ENCODE results near the gene FRA10AC1.

The FRA10AC1 gene

GRCh38 chr10:93680412-93681047, 21.9 kb downstream of the FRA10AC1 start:
- Histone ChIP-seq H3K36me3 (peaks cover 15 to 68% (median 28%) of the 10 kb centered on the region in 3 donors), H3K9me3 (no peaks in the 10 kb centered on the region), H3K27me3 (no peaks in the 10 kb centered on the region), H3K4me3 (no peak overlapping the region), H3K27ac (no peak overlapping the region), H3K4me1 (no peaks in the 10 kb centered on the region)
- no peak for DNase-seq
- intact Hi-C loops (cut with DNase I; ENCODE audit: low total_unique reads): no loop called here
- TF ChIP-seq CTCF (IDR thresholded peaks at IDR 0.05): peak; percentile 17 to 44

GRCh38 chr10:93678805-93679587, 23.4 kb downstream of the FRA10AC1 start:
- no peak for DNase-seq
- Histone ChIP-seq H3K4me3 (no peak overlapping the region), H3K27ac (no peak overlapping the region), H3K9me3 (no peaks in the 10 kb centered on the region), H3K27me3 (no peaks in the 10 kb centered on the region), H3K4me1 (no peaks in the 10 kb centered on the region), H3K36me3 (peaks cover 28 to 75% (median 35%) of the 10 kb centered on the region in 3 donors)
- intact Hi-C loops (cut with DNase I; ENCODE audit: low total_unique reads): no loop called here
- no peak for TF ChIP-seq CTCF (IDR thresholded peaks at IDR 0.05)

- Histone ChIP-seq H3K4me1 (no peaks in the 10 kb centered on the region), H3K4me3 (no peak overlapping the region), H3K27ac (no peak overlapping the region), H3K27me3 (no peaks in the 10 kb centered on the region), H3K36me3 (peaks cover 34 to 74% (median 37%) of the 10 kb centered on the region in 3 donors), H3K9me3 (no peaks in the 10 kb centered on the region)
- no peak for DNase-seq
- intact Hi-C loops (cut with DNase I; ENCODE audit: low total_unique reads): no loop called here
- no peak for TF ChIP-seq CTCF (IDR thresholded peaks at IDR 0.05)
These were observed 24.0 kb downstream of the FRA10AC1 start for GRCh38 chr10:93678386-93678785.

GRCh38 chr10:93673791-93674190, 28.6 kb downstream of the FRA10AC1 start:
- H3K36me3 ChIP-seq: peaks cover 48 to 78% (median 52%) of the 10 kb centered on the region in 3 donors
- no peak for TF ChIP-seq CTCF (IDR thresholded peaks at IDR 0.05)
- intact Hi-C loops (cut with DNase I; ENCODE audit: low total_unique reads): no loop called here

GRCh38 chr10:93672890-93673289, 29.5 kb downstream of the FRA10AC1 start:
- TF ChIP-seq CTCF (IDR thresholded peaks at IDR 0.05): no peak
- intact Hi-C loops (cut with DNase I; ENCODE audit: low total_unique reads): no loop called here
- no peaks in the 10 kb centered on the region for H3K27me3 ChIP-seq
- H3K4me1 ChIP-seq: no peaks in the 10 kb centered on the region
- H3K27ac ChIP-seq: no peak overlapping the region
- H3K9me3 ChIP-seq: no peaks in the 10 kb centered on the region
- peaks cover 43 to 76% (median 51%) of the 10 kb centered on the region in 3 donors for H3K36me3 ChIP-seq
- H3K4me3 ChIP-seq: no peak overlapping the region
- no peak for DNase-seq

More at GRCh38 chr10:93673791-93674190, 28.6 kb downstream of the FRA10AC1 start:
- Histone ChIP-seq H3K4me3 (no peak overlapping the region), H3K9me3 (no peaks in the 10 kb centered on the region), H3K4me1 (no peaks in the 10 kb centered on the region), H3K27ac (no peak overlapping the region), H3K27me3 (no peaks in the 10 kb centered on the region)
- DNase-seq: no peak

Data from tibial artery (tissue), 4 donors.